H1 (cell line): ENCODE data around the gene G2E3. TPM values are rescaled to one million over a fixed set of nuclear protein-coding genes. Genes with fewer than 3 reads are reported as not detected.

ENCODE experiments used
- CTCF ChIA-PET: fragments of 300-600 bp; sonication (Branson Sonifier 250); formaldehyde crosslinking; loops from one replicate; lab custom pipeline; 2021; ENCODE audit not compliant: partially characterized antibody; lab: Charles Lee
- POLR2A ChIA-PET: fragments of 300-600 bp; sonication (Branson Sonifier 250); formaldehyde crosslinking; loops from one replicate; lab custom pipeline; 2021; ENCODE audit warnings: inconsistent platforms; ENCODE audit not compliant: partially characterized antibody; lab: Charles Lee
- DNase-seq, 2 experiments: peaks; one replicate each; pipeline versions ENCODE4 v3.0.0 to v3.0.0-alpha.2; 2010 to 2022; ENCODE audit warnings: low spot score in 2 of 2, low read depth in 1 of 2, mixed read lengths in 1 of 2
- FAIRE-seq: peaks from 2 replicates; lab custom pipeline; 2011; peaks lifted over from hg19 to GRCh38; lab: Jason Lieb, UNC
- H2AFZ ChIP-seq: 2 replicates; pipeline ENCODE4 v1.8.1; 2012; ENCODE audit warnings: low read length, inconsistent platforms
- H2AK5ac ChIP-seq: 2 replicates; pipeline ENCODE4 v1.6.1; 2013; ENCODE audit warnings: low read depth, low read length
- H2BK120ac ChIP-seq: replicated peaks from 2 replicates; pipeline ENCODE3; 2013; ENCODE audit warnings: low read depth, low read length, inconsistent platforms
- H2BK12ac ChIP-seq: 2 replicates; pipeline ENCODE4 v1.6.1; 2013; ENCODE audit warnings: low read depth, low read length
- H2BK15ac ChIP-seq: 2 replicates; pipeline ENCODE4 v1.6.1; 2013; ENCODE audit warnings: low read length
- H2BK20ac ChIP-seq: 2 replicates; pipeline ENCODE4 v1.6.1; 2013; ENCODE audit warnings: low read length
- H2BK5ac ChIP-seq: 2 replicates; pipeline ENCODE4 v1.6.1; 2013; ENCODE audit warnings: low read depth, low read length
- H3K14ac ChIP-seq: 2 replicates; pipeline ENCODE4 v1.6.1; 2013; ENCODE audit warnings: inconsistent platforms; ENCODE audit not compliant: insufficient read length
- H3K18ac ChIP-seq: 2 replicates; pipeline ENCODE4 v1.6.1; 2013; ENCODE audit warnings: low read length; ENCODE audit errors: extremely low read depth
- H3K23ac ChIP-seq: 2 replicates; pipeline ENCODE4 v1.6.1; 2013; ENCODE audit warnings: inconsistent platforms; ENCODE audit not compliant: insufficient read length
- H3K23me2 ChIP-seq: 2 replicates; pipeline ENCODE4 v1.6.1; 2013; ENCODE audit warnings: low read depth, low read length
- H3K27ac ChIP-seq: 2 replicates; pipeline ENCODE4 v1.6.1; 2011; ENCODE audit warnings: low read depth, low read length, inconsistent platforms
- H3K27me3 ChIP-seq, 4 experiments: replicated peaks in 1 of 4; 1 replicate in 1 of 4; 2 replicates in 3 of 4; pipeline versions ENCODE4 v1.6.1 to v1.8.1; 2011 to 2013; ENCODE audit warnings: low read length in 3 of 4, mild to moderate bottlenecking in 3 of 4, inconsistent platforms in 2 of 4, mixed read lengths in 2 of 4, moderate library complexity in 1 of 4; ENCODE audit not compliant: control insufficient read depth in 3 of 4, insufficient read depth in 3 of 4; ENCODE audit errors: extremely low read depth in 1 of 4
- H3K36me3 ChIP-seq, 4 experiments: 2 replicates each; pipeline versions ENCODE4 v1.6.1 to v1.8.1; 2011 to 2013; ENCODE audit warnings: mild to moderate bottlenecking in 4 of 4, low read length in 3 of 4, moderate library complexity in 2 of 4, control low read depth in 1 of 4, inconsistent platforms in 1 of 4; ENCODE audit not compliant: insufficient read depth in 4 of 4, control insufficient read depth in 2 of 4
- H3K4ac ChIP-seq: replicated peaks from 2 replicates; pipeline ENCODE3; 2013; ENCODE audit warnings: low read length, low read depth, mixed read lengths, inconsistent platforms; ENCODE audit not compliant: insufficient read length
- H3K4me1 ChIP-seq, 4 experiments: replicated peaks in 1 of 4; 1 replicate in 1 of 4; 2 replicates in 3 of 4; pipeline versions ENCODE4 v1.6.1 to v1.8.1; 2011 to 2013; ENCODE audit warnings: low read length in 3 of 4, inconsistent platforms in 2 of 4, mixed read lengths in 1 of 4; ENCODE audit not compliant: insufficient read depth in 4 of 4, control insufficient read depth in 3 of 4
- H3K4me2 ChIP-seq, 2 experiments: 2 replicates each; pipeline versions ENCODE4 v1.6.1 to v1.8.1; 2011 to 2013; ENCODE audit warnings: low read depth in 2 of 2, low read length in 2 of 2, control low read depth in 1 of 2, inconsistent platforms in 1 of 2, mild to moderate bottlenecking in 1 of 2; ENCODE audit not compliant: insufficient read depth in 1 of 2
- H3K4me3 ChIP-seq, 4 experiments: fragments of 200-600, 300-600 bp in 1 of 4; sonication (generic), shearing (Covaris generic), sonication (Bioruptor Twin) in 1 of 4; 2 replicates each; pipeline versions ENCODE4 v1.5.1 to v1.8.1; 2011 to 2016; ENCODE audit warnings: low read length in 4 of 4, low read depth in 3 of 4, control low read depth in 2 of 4, inconsistent platforms in 2 of 4, mild to moderate bottlenecking in 2 of 4, mixed read lengths in 1 of 4, moderate library complexity in 1 of 4; ENCODE audit not compliant: insufficient read depth in 2 of 4; ENCODE audit errors: extremely low read depth in 1 of 4
- H3K56ac ChIP-seq: replicated peaks from 2 replicates; pipeline ENCODE3; 2013; ENCODE audit warnings: low read depth, mild to moderate bottlenecking, mixed read lengths, low read length, inconsistent platforms; ENCODE audit not compliant: insufficient read length
- H3K79me1 ChIP-seq: 2 replicates; pipeline ENCODE4 v1.6.1; 2013; ENCODE audit warnings: low read depth, low read length, control low read depth
- H3K79me2 ChIP-seq, 2 experiments: 2 replicates each; pipeline versions ENCODE4 v1.6.1 to v1.8.1; 2012 to 2013; ENCODE audit warnings: low read length in 2 of 2, mild to moderate bottlenecking in 2 of 2, inconsistent platforms in 1 of 2; ENCODE audit not compliant: insufficient read depth in 2 of 2, control insufficient read depth in 1 of 2
- H3K9ac ChIP-seq, 4 experiments: replicated peaks in 1 of 4; 1 replicate in 1 of 4; 2 replicates in 3 of 4; pipeline versions ENCODE4 v1.6.1 to v1.8.1; 2011 to 2013; ENCODE audit warnings: low read depth in 3 of 4, low read length in 3 of 4, control low read depth in 2 of 4, mild to moderate bottlenecking in 2 of 4, moderate library complexity in 2 of 4, inconsistent platforms in 1 of 4; ENCODE audit errors: extremely low read depth in 1 of 4
- H3K9me3 ChIP-seq, 2 experiments: 2 replicates each; pipeline versions ENCODE4 v1.6.1 to v1.8.1; 2012 to 2013; ENCODE audit warnings: mild to moderate bottlenecking in 2 of 2, moderate library complexity in 2 of 2, control low read depth in 1 of 2, inconsistent platforms in 1 of 2, low read depth in 1 of 2, low read length in 1 of 2, mixed read lengths in 1 of 2; ENCODE audit not compliant: insufficient read depth in 2 of 2
- H4K20me1 ChIP-seq, 2 experiments: replicated peaks in 1 of 2; 2 replicates each; pipeline versions ENCODE3 to v1.8.1; 2011 to 2013; ENCODE audit warnings: inconsistent platforms in 2 of 2, low read length in 2 of 2, mild to moderate bottlenecking in 1 of 2; ENCODE audit not compliant: insufficient read depth in 2 of 2, control insufficient read depth in 1 of 2
- H4K5ac ChIP-seq: 2 replicates; pipeline ENCODE4 v1.6.1; 2013; ENCODE audit warnings: low read length, low read depth, mixed read lengths, inconsistent platforms; ENCODE audit not compliant: insufficient read length
- H4K8ac ChIP-seq: 2 replicates; pipeline ENCODE4 v1.8.0; 2013; ENCODE audit warnings: mild to moderate bottlenecking, moderate library complexity, low read length, inconsistent platforms; ENCODE audit not compliant: insufficient read depth; ENCODE audit errors: extremely low read depth
- H4K91ac ChIP-seq: replicated peaks from 2 replicates; pipeline ENCODE3; 2013; ENCODE audit warnings: low read length, mixed read lengths, inconsistent platforms; ENCODE audit not compliant: insufficient read length
- ATF3 ChIP-seq: IDR thresholded peaks from 2 replicates; pipeline ENCODE4 v1.6.1; 2011; ENCODE audit warnings: low read depth, mild to moderate bottlenecking, low read length; ENCODE audit not compliant: insufficient read depth
- CEBPB ChIP-seq: IDR thresholded peaks from 2 replicates; pipeline ENCODE4 v1.6.1; 2012; ENCODE audit warnings: low read depth, low read length
- EP300 ChIP-seq, 2 experiments: IDR thresholded peaks; 1 replicate in 1 of 2; 2 replicates in 1 of 2; pipeline ENCODE4 v1.6.1; 2011 to 2012; ENCODE audit warnings: low read depth in 2 of 2, low read length in 2 of 2, mild to moderate bottlenecking in 2 of 2, borderline replicate concordance in 1 of 2, inconsistent platforms in 1 of 2, moderate library complexity in 1 of 2
- GABPA ChIP-seq: IDR thresholded peaks from 2 replicates; pipeline ENCODE4 v1.6.1; 2011; ENCODE audit warnings: mild to moderate bottlenecking, low read length, moderate library complexity, borderline replicate concordance; ENCODE audit not compliant: insufficient read depth
- GTF2F1 ChIP-seq: IDR thresholded peaks from 2 replicates; pipeline ENCODE4 v1.6.1; 2012; ENCODE audit warnings: low read depth, low read length, improper control_type of control experiment, borderline replicate concordance
- JUN ChIP-seq: IDR thresholded peaks from 2 replicates; pipeline ENCODE4 v1.6.1; 2011; ENCODE audit warnings: low read depth, mild to moderate bottlenecking, improper control_type of control experiment, low read length
- JUND ChIP-seq: IDR thresholded peaks from 2 replicates; pipeline ENCODE4 v1.6.1; 2011; ENCODE audit warnings: mild to moderate bottlenecking, improper control_type of control experiment, low read length
- POLR2AphosphoS5 ChIP-seq: IDR thresholded peaks from 2 replicates; pipeline ENCODE4 v1.6.1; 2011; ENCODE audit warnings: low read depth, low read length
- RAD21 ChIP-seq, 2 experiments: IDR thresholded peaks in 1 of 2; conservative IDR thresholded peaks in 1 of 2; 2 replicates each; pipeline ENCODE4 v1.6.1; 2011; ENCODE audit warnings: low read depth in 2 of 2, low read length in 2 of 2, improper control_type of control experiment in 1 of 2, inconsistent platforms in 1 of 2, mild to moderate bottlenecking in 1 of 2, moderate library complexity in 1 of 2
- SAP30 ChIP-seq: fragments of 300-600 bp; sonication (generic); IDR thresholded peaks from 2 replicates; pipeline ENCODE4 v1.7.1; 2012; ENCODE audit warnings: low read length, moderate library complexity, mild to moderate bottlenecking, inconsistent platforms; ENCODE audit not compliant: insufficient read depth, insufficient replicate concordance
- SP4 ChIP-seq: IDR thresholded peaks from 2 replicates; pipeline ENCODE4 v1.6.1; 2012; ENCODE audit warnings: low read length, inconsistent platforms
- SRF ChIP-seq: IDR thresholded peaks from 2 replicates; pipeline ENCODE4 v1.6.1; 2011; ENCODE audit warnings: mild to moderate bottlenecking, low read depth, low read length, moderate library complexity
- TCF12 ChIP-seq: IDR thresholded peaks from 2 replicates; pipeline ENCODE4 v1.6.1; 2011; ENCODE audit warnings: low read depth, mild to moderate bottlenecking, low read length
- polyA plus RNA-seq, 7 experiments: library from polyadenylated mRNA; depleted of rRNA in 3 of 7; stranded (reverse) in 5 of 7; unstranded in 2 of 7; fragments of >200 nt in 5 of 7; fragments of 200-250 nt in 2 of 7; gene quantifications; 1 replicate in 5 of 7; 2 replicates in 1 of 7; 4 replicates in 1 of 7; pipeline versions ENCODE4 v1.2.1 to v1.2.3, GENCODE V29; 2011 to 2013; ENCODE audit warnings: missing spikeins in 2 of 7, mixed read lengths in 2 of 7
- total RNA-seq: library from RNA; stranded (reverse); fragmentation: NEBNext Ultra II Directional; extraction: Animal tissue kit (Norgen Biotek cat#: 25700); gene quantifications from 2 replicates; pipeline ENCODE4 v1.2.1, GENCODE V29; 2021
- TF ChIP-seq, protein P1 (sequence below): IDR thresholded peaks from 2 replicates; pipeline ENCODE4 v1.6.1; 2012; ENCODE audit warnings: inconsistent platforms

Gene G2E3
- total and polyA plus RNA-seq, 2 of the 8 experiments (the other 6 are each of a cell fraction or from before 2014, with no cell fraction given): 9.2 to 72.0 TPM

- H2BK15ac ChIP-seq: no peak overlapping the region
- POLR2A ChIA-PET: no interaction called here
- H4K20me1 ChIP-seq: peaks cover 0 to 4% of the 10 kb centered on the region in 2 experiments
- H3K27me3 ChIP-seq: no peaks in the 10 kb centered on the region
- H3K79me2 ChIP-seq: peaks cover 7 to 61% of the 10 kb centered on the region in 2 experiments
- DNase-seq (no peak), FAIRE-seq (no peak)
- H4K5ac ChIP-seq: no peak overlapping the region
- H3K4me1 ChIP-seq: no peaks in the 10 kb centered on the region
- no peak overlapping the region for H3K23ac ChIP-seq
- H4K91ac ChIP-seq: no peak overlapping the region
- no peak overlapping the region for H2BK20ac ChIP-seq
- H3K4me3 ChIP-seq: no peak overlapping the region
- no peak overlapping the region for H3K14ac ChIP-seq
- H3K9ac ChIP-seq: no peak overlapping the region
- no peak overlapping the region for H3K27ac ChIP-seq
- no peak overlapping the region for H2AFZ ChIP-seq
- no peak overlapping the region for H3K56ac ChIP-seq
- no peak overlapping the region for H2BK5ac ChIP-seq
- no peak overlapping the region for H2BK120ac ChIP-seq
- H3K36me3 ChIP-seq: peaks cover 2 to 49% (median 17%) of the 10 kb centered on the region in 4 experiments; a peak in 7 of 8 replicates
- H4K8ac ChIP-seq: no peak overlapping the region
- H3K4ac ChIP-seq: no peak overlapping the region
- peaks cover 5% of the 10 kb centered on the region in 2 experiments; a peak in 1 of 4 replicates for H3K9me3 ChIP-seq
- no peak overlapping the region for H3K4me2 ChIP-seq
- H2BK12ac ChIP-seq: no peak overlapping the region
- H3K79me1 ChIP-seq: no peaks in the 10 kb centered on the region; the same call in 1 of the 2 replicates
- no peak overlapping the region for H2AK5ac ChIP-seq
- H3K18ac ChIP-seq: no peak overlapping the region
- no peaks in the 10 kb centered on the region for H3K23me2 ChIP-seq
- CTCF ChIA-PET: no interaction called here
- TF ChIP-seq ATF3: no peak
- no peak for TF ChIP-seq JUN
- TF ChIP-seq SP4: no peak
- no peak for TF ChIP-seq GTF2F1
- TF ChIP-seq SAP30: no peak
- TF ChIP-seq, protein P1, sequence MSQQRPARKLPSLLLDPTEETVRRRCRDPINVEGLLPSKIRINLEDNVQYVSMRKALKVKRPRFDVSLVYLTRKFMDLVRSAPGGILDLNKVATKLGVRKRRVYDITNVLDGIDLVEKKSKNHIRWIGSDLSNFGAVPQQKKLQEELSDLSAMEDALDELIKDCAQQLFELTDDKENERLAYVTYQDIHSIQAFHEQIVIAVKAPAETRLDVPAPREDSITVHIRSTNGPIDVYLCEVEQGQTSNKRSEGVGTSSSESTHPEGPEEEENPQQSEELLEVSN: no peak
- TF ChIP-seq GABPA: no peak
- no peak for TF ChIP-seq POLR2AphosphoS5
- TF ChIP-seq JUND: no peak
- no peak for TF ChIP-seq RAD21 (IDR thresholded peaks at IDR 0.05 in 1 of 2, conservative IDR thresholded peaks at IDR 0.05 in 1 of 2; ENCODE audit: low read depth in 2 of 2, low read length in 2 of 2)
- TF ChIP-seq CEBPB: no peak
- TF ChIP-seq SRF: no peak
- no peak for TF ChIP-seq EP300 (IDR thresholded peaks at IDR 0.05; ENCODE audit: borderline replicate concordance in 1 of 2, low read depth in 2 of 2, low read length in 2 of 2)
- no peak for TF ChIP-seq TCF12
Measured at GRCh38 chr14:30588873-30589272, 29.9 kb downstream of the G2E3 start.
